Measurements from ENCODE around the gene LDLRAP1.

DNA sequence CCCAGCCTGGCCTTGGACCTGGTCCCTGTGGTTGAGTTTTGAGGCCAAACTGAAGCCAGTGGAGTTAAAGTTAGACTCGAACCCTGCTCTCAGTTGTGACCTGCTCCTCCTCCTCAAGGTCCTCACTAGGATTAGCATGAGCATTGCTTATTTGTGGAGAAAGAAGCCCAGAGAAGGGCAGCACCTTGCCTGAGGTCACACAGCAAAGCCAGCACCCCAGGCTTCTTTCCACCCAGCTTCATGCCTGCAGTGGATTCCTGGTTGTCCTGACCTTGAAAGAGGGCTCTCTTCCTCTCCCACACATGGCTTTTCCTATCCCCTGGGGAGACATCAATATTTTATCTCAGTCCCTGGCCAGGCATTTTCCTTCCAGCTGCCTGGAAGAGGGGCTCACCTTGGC lies 2.8 kb downstream of the LDLRAP1 start:
- TF ChIP-seq, protein P1, sequence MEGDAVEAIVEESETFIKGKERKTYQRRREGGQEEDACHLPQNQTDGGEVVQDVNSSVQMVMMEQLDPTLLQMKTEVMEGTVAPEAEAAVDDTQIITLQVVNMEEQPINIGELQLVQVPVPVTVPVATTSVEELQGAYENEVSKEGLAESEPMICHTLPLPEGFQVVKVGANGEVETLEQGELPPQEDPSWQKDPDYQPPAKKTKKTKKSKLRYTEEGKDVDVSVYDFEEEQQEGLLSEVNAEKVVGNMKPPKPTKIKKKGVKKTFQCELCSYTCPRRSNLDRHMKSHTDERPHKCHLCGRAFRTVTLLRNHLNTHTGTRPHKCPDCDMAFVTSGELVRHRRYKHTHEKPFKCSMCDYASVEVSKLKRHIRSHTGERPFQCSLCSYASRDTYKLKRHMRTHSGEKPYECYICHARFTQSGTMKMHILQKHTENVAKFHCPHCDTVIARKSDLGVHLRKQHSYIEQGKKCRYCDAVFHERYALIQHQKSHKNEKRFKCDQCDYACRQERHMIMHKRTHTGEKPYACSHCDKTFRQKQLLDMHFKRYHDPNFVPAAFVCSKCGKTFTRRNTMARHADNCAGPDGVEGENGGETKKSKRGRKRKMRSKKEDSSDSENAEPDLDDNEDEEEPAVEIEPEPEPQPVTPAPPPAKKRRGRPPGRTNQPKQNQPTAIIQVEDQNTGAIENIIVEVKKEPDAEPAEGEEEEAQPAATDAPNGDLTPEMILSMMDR (conservative IDR thresholded peaks at IDR 0.05; ENCODE audit: low read depth in 2 of 2) = no peak
- TF ChIP-seq POLR2AphosphoS5 (IDR thresholded peaks at IDR 0.05; ENCODE audit: low read depth) (no peak), EZH2 (IDR thresholded peaks at IDR 0.05; ENCODE audit: low read depth, unreplicated experiment) (no peak), EZH2phosphoT487 (IDR thresholded peaks at IDR 0.05; ENCODE audit: unreplicated experiment) (no peak), CREB1 (CRISPR knock-in tag; IDR thresholded peaks at IDR 0.05; ENCODE audit: low read depth) (no peak), JUNB (IDR thresholded peaks at IDR 0.05; ENCODE audit: unreplicated experiment) (no peak), ZNF114 (CRISPR knock-in tag; IDR thresholded peaks at IDR 0.05) (no peak), STAT1 (IDR thresholded peaks at IDR 0.05; ENCODE audit: unreplicated experiment) (no peak), NANOG (IDR thresholded peaks at IDR 0.05; ENCODE audit: borderline replicate concordance) (no peak), ZNF331 (CRISPR knock-in tag; IDR thresholded peaks at IDR 0.05; ENCODE audit: low read depth) (no peak)
- TF ChIP-seq, protein P2, sequence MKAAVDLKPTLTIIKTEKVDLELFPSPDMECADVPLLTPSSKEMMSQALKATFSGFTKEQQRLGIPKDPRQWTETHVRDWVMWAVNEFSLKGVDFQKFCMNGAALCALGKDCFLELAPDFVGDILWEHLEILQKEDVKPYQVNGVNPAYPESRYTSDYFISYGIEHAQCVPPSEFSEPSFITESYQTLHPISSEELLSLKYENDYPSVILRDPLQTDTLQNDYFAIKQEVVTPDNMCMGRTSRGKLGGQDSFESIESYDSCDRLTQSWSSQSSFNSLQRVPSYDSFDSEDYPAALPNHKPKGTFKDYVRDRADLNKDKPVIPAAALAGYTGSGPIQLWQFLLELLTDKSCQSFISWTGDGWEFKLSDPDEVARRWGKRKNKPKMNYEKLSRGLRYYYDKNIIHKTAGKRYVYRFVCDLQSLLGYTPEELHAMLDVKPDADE (IDR thresholded peaks at IDR 0.05) = no peak
- TF ChIP-seq, protein P3, sequence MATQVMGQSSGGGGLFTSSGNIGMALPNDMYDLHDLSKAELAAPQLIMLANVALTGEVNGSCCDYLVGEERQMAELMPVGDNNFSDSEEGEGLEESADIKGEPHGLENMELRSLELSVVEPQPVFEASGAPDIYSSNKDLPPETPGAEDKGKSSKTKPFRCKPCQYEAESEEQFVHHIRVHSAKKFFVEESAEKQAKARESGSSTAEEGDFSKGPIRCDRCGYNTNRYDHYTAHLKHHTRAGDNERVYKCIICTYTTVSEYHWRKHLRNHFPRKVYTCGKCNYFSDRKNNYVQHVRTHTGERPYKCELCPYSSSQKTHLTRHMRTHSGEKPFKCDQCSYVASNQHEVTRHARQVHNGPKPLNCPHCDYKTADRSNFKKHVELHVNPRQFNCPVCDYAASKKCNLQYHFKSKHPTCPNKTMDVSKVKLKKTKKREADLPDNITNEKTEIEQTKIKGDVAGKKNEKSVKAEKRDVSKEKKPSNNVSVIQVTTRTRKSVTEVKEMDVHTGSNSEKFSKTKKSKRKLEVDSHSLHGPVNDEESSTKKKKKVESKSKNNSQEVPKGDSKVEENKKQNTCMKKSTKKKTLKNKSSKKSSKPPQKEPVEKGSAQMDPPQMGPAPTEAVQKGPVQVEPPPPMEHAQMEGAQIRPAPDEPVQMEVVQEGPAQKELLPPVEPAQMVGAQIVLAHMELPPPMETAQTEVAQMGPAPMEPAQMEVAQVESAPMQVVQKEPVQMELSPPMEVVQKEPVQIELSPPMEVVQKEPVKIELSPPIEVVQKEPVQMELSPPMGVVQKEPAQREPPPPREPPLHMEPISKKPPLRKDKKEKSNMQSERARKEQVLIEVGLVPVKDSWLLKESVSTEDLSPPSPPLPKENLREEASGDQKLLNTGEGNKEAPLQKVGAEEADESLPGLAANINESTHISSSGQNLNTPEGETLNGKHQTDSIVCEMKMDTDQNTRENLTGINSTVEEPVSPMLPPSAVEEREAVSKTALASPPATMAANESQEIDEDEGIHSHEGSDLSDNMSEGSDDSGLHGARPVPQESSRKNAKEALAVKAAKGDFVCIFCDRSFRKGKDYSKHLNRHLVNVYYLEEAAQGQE (IDR thresholded peaks at IDR 0.05; ENCODE audit: unreplicated experiment) = no peak
- TF ChIP-seq, protein P4, sequence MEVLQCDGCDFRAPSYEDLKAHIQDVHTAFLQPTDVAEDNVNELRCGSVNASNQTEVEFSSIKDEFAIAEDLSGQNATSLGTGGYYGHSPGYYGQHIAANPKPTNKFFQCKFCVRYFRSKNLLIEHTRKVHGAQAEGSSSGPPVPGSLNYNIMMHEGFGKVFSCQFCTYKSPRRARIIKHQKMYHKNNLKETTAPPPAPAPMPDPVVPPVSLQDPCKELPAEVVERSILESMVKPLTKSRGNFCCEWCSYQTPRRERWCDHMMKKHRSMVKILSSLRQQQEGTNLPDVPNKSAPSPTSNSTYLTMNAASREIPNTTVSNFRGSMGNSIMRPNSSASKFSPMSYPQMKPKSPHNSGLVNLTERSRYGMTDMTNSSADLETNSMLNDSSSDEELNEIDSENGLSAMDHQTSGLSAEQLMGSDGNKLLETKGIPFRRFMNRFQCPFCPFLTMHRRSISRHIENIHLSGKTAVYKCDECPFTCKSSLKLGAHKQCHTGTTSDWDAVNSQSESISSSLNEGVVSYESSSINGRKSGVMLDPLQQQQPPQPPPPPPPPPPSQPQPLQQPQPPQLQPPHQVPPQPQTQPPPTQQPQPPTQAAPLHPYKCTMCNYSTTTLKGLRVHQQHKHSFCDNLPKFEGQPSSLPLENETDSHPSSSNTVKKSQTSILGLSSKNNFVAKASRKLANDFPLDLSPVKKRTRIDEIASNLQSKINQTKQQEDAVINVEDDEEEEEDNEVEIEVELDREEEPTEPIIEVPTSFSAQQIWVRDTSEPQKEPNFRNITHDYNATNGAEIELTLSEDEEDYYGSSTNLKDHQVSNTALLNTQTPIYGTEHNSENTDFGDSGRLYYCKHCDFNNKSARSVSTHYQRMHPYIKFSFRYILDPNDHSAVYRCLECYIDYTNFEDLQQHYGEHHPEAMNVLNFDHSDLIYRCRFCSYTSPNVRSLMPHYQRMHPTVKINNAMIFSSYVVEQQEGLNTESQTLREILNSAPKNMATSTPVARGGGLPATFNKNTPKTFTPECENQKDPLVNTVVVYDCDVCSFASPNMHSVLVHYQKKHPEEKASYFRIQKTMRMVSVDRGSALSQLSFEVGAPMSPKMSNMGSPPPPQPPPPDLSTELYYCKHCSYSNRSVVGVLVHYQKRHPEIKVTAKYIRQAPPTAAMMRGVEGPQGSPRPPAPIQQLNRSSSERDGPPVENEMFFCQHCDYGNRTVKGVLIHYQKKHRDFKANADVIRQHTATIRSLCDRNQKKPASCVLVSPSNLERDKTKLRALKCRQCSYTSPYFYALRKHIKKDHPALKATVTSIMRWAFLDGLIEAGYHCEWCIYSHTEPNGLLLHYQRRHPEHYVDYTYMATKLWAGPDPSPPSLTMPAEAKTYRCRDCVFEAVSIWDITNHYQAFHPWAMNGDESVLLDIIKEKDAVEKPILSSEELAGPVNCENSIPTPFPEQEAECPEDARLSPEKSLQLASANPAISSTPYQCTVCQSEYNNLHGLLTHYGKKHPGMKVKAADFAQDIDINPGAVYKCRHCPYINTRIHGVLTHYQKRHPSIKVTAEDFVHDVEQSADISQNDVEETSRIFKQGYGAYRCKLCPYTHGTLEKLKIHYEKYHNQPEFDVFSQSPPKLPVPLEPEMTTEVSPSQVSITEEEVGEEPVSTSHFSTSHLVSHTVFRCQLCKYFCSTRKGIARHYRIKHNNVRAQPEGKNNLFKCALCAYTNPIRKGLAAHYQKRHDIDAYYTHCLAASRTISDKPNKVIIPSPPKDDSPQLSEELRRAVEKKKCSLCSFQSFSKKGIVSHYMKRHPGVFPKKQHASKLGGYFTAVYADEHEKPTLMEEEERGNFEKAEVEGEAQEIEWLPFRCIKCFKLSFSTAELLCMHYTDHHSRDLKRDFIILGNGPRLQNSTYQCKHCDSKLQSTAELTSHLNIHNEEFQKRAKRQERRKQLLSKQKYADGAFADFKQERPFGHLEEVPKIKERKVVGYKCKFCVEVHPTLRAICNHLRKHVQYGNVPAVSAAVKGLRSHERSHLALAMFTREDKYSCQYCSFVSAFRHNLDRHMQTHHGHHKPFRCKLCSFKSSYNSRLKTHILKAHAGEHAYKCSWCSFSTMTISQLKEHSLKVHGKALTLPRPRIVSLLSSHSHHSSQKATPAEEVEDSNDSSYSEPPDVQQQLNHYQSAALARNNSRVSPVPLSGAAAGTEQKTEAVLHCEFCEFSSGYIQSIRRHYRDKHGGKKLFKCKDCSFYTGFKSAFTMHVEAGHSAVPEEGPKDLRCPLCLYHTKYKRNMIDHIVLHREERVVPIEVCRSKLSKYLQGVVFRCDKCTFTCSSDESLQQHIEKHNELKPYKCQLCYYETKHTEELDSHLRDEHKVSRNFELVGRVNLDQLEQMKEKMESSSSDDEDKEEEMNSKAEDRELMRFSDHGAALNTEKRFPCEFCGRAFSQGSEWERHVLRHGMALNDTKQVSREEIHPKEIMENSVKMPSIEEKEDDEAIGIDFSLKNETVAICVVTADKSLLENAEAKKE (CRISPR knock-in tag; IDR thresholded peaks at IDR 0.05) = no peak

Measured in GM23338 (cell line).